BE2C (cell line): ENCODE measurements around the gene EI24.

Experiments
- DNase-seq: peaks from one replicate; pipeline ENCODE4 v3.0.0-alpha.2; 2020
- H3K27me3 ChIP-seq: fragments of 250-450 bp; sonication (Bioruptor Pico); 2 replicates; pipeline ENCODE4 v1.5.1; 2020; ENCODE audit warnings: mild to moderate bottlenecking
- H3K36me3 ChIP-seq: fragments of 250-450 bp; sonication (Bioruptor Pico); 2 replicates; pipeline ENCODE4 v1.5.1; 2020; ENCODE audit warnings: mild to moderate bottlenecking
- H3K4me1 ChIP-seq: fragments of 250-450 bp; sonication (Bioruptor Pico); 2 replicates; pipeline ENCODE4 v1.5.1; 2020
- H3K4me3 ChIP-seq: 2 replicates; pipeline ENCODE4 v1.5.1; 2011; ENCODE audit warnings: low read depth, low read length
- H3K9me3 ChIP-seq: fragments of 250-450 bp; sonication (Bioruptor Pico); 2 replicates; pipeline ENCODE4 v1.5.1; 2020
- TF ChIP-seq, protein P1 (sequence below): IDR thresholded peaks from 2 replicates; pipeline ENCODE4 v1.5.1; 2012; ENCODE audit warnings: mild to moderate bottlenecking, low read depth, low read length

EI24 gene

DNA sequence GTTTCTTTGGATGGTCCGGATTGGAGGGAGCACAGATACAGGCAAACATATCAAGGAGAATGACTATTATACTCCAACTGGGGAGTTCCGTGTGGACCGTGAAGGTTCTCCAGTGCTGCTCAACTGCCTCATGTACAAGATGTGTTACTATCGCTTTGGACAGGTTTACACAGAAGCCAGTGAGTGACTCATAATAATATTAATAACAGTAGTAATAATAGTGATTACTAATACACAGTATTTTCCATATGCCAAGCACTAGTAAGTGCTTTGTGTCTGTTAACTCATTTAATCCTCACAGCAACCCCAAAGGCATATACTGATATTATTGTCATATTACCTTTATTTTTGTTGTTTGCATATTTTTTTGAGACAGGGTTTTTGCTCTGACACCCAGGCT, 49.1 kb downstream of the EI24 start:
- TF ChIP-seq, protein P1, sequence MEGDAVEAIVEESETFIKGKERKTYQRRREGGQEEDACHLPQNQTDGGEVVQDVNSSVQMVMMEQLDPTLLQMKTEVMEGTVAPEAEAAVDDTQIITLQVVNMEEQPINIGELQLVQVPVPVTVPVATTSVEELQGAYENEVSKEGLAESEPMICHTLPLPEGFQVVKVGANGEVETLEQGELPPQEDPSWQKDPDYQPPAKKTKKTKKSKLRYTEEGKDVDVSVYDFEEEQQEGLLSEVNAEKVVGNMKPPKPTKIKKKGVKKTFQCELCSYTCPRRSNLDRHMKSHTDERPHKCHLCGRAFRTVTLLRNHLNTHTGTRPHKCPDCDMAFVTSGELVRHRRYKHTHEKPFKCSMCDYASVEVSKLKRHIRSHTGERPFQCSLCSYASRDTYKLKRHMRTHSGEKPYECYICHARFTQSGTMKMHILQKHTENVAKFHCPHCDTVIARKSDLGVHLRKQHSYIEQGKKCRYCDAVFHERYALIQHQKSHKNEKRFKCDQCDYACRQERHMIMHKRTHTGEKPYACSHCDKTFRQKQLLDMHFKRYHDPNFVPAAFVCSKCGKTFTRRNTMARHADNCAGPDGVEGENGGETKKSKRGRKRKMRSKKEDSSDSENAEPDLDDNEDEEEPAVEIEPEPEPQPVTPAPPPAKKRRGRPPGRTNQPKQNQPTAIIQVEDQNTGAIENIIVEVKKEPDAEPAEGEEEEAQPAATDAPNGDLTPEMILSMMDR = no peak
- no peak overlapping the region for H3K4me3 ChIP-seq
- H3K27me3 ChIP-seq = no peaks in the 10 kb centered on the region
- H3K4me1 ChIP-seq = no peaks in the 10 kb centered on the region
- peaks cover 77% of the 10 kb centered on the region for H3K36me3 ChIP-seq
- H3K9me3 ChIP-seq = no peaks in the 10 kb centered on the region
- no peak for DNase-seq

DNA sequence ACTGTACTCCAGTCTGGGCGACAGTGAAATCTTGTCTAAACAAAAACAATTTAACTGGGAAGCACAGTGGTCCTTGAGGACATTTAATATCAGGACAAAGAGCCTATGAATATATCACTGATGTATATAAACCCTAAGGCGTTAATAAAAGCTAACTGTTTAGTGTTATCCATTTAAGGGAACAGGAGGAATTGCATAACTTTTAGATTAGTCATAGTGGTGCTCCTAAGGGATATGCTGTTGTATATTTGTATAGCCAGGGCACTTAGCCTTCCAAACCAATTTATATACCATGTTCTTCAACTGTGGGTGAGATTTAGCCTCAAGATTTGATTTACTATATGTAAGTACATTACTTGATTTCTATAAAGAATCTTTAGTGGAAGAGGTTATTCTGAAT, 52.7 kb downstream of the EI24 start:
- TF ChIP-seq, protein P1 = no peak
- Histone ChIP-seq H3K36me3 (peaks cover 49% of the 10 kb centered on the region), H3K9me3 (no peaks in the 10 kb centered on the region), H3K27me3 (no peaks in the 10 kb centered on the region), H3K4me1 (no peaks in the 10 kb centered on the region), H3K4me3 (no peak overlapping the region)
- DNase-seq = no peak

DNA sequence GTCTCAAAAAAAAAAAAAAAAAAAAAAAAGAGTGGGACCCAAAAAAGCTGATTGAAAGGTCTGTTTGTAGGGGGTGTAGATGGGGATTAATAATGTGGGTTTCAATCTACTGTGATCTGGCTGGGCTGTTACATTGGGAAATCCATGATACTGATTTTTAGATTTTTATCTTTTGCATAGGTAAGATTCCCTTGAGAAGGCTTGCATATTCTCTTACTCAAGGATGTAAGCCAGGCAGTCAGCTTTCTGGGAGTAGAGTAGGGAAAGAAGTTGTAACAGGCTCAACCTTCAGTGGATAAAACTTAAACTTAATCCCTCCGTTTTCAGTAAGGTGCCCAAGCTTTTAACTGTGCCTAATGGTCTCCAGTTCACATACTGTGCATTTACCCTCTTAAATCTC, 53.8 kb downstream of the EI24 start:
- no peaks in the 10 kb centered on the region for H3K4me1 ChIP-seq
- TF ChIP-seq, protein P1 = no peak
- H3K27me3 ChIP-seq = no peaks in the 10 kb centered on the region
- no peak overlapping the region for H3K4me3 ChIP-seq
- no peak for DNase-seq
- peaks cover 38% of the 10 kb centered on the region for H3K36me3 ChIP-seq
- no peaks in the 10 kb centered on the region for H3K9me3 ChIP-seq

DNA sequence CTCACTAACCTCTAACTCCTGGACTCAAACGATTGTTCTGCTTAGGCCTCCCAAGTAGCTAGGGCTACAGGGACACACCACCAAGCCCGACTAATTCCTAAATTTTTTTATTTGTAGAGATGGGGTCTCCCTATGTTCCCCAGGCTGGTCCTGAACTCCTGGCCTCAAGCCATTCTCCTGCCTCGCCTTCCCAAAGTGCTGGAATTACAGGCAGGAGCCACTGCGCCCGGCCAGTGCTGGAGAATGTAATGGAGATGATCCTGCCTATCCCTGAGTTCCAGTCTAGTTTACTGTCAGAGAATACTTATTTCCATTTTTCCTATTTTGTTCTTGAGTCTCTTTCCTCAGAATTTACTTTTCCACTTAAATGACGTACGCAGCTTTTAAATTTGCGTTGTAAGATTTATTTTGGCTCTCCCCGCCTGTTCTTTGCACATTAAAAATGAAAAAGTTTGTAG, 55.5 kb downstream of the EI24 start, which contains the start of gene CHEK1:
Gene CHEK1 (plus strand): TSS at position 408 of the 458 bp plus-strand sequence. CDS start 1,606 bp downstream, outside the sequence.
- peaks cover 27% of the 10 kb centered on the region for H3K36me3 ChIP-seq

DNA sequence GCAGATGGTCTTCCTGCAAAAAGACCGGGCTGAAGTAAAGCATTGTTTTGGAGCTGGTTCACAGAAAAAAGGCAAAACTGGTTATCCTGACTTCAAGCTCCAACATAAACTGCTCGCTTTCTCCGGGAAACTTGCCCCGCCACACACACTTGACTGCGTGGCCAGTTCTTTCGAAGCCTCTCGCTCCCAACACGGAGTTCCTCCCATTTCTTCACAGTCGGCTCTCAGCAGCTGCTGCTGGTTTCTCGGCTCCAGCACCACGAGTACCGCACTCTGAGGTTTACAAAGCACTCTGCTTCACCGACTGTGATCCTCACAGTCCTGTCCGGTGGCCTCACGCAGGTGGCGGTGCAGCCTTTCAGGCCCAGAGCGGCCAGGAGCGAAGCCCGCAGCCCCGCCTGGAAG, 56.0 kb downstream of the EI24 start:
- Histone ChIP-seq H3K4me1 (no peaks in the 10 kb centered on the region), H3K36me3 (peaks cover 27% of the 10 kb centered on the region), H3K9me3 (no peaks in the 10 kb centered on the region), H3K4me3 (peak overlapping the region; percentile 78), H3K27me3 (no peaks in the 10 kb centered on the region)
- TF ChIP-seq, protein P1 = no peak
- DNase-seq = no peak

More for the DNA sequence above, 55.5 kb downstream of the EI24 start, which contains the start of gene CHEK1:
- peak within 1 kb of the TSS; percentile 78 for H3K4me3 ChIP-seq
- TF ChIP-seq, protein P1 = no peak
- DNase-seq = no peak
- no peaks in the 10 kb centered on the region for H3K27me3 ChIP-seq
- no peaks in the 10 kb centered on the region for H3K4me1 ChIP-seq
- H3K9me3 ChIP-seq = no peaks in the 10 kb centered on the region

DNA sequence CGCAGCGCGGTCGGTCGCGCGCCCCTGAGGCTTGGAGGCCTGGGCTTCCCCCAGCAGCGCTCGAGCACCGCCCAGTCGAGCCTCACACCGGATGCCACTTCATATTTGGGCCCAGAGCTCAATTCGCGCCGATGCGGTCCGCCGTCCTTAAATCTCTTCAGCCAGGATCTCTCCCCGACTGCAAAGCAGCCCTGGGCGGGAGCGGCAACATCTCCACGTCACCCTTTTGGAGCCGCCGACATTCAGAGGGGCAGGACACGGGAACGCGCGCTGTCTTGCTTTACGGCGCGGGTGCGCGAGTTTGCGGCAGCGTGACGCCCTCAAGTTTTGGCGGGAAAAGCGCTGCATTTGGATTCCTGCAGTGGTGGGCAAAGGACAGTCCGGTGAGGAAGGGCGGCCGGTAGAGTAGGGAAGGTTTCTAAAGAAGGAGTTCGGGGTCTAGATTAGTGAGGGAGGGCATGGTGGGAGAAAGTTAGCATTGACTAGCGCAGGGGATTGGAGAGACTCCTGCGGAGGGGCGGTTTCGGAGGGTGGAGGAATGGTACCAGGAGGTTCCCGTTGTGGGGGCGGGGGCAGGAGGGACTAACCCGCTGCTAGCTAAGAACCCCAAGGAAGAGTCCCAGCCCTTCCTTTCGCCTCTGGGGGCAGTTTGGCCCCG, 56.5 kb downstream of the EI24 start:
- peak; percentile 92 for DNase-seq
- H3K4me3 ChIP-seq = peak overlapping the region; percentile 78
- H3K27me3 ChIP-seq = no peaks in the 10 kb centered on the region
- peaks cover 27% of the 10 kb centered on the region for H3K36me3 ChIP-seq
- TF ChIP-seq, protein P1 = no peak
- H3K4me1 ChIP-seq = no peaks in the 10 kb centered on the region
- H3K9me3 ChIP-seq = no peaks in the 10 kb centered on the region
